NCI-H146 treated with DMSO at 0.1 percent for 48 hours (cell line): ENCODE measurements around the gene BST1.
A peak's percentile ranks its signal among the peaks of the same experiment; 100 is the strongest.
"Not testable (repeated sequence)": the region's sequence is repeated elsewhere in the genome, so short reads cannot be mapped to it uniquely, and the experiment has no call there.

Experiments
- DNase-seq: peaks from one replicate; lab custom pipeline; 2025; ENCODE audit not compliant: unreplicated experiment; lab: John Stamatoyannopoulos, UW

The BST1 gene

GRCh38 chr4:15706646-15707362 lies 3.9 kb downstream of the BST1 start:
- no peak for DNase-seq

GRCh38 chr4:15707363-15707715 lies 4.5 kb downstream of the BST1 start:
- no peak for DNase-seq

- DNase-seq: no peak
These were observed 8.9 kb downstream of the BST1 start for GRCh38 chr4:15711762-15712161.

GRCh38 chr4:15712214-15712613 lies 9.3 kb downstream of the BST1 start:
- no peak for DNase-seq

- DNase-seq: no peak
These were observed 11.3 kb downstream of the BST1 start for GRCh38 chr4:15714141-15714540.

- DNase-seq: no peak
These were observed 12.0 kb downstream of the BST1 start for GRCh38 chr4:15714646-15715435.

DNA sequence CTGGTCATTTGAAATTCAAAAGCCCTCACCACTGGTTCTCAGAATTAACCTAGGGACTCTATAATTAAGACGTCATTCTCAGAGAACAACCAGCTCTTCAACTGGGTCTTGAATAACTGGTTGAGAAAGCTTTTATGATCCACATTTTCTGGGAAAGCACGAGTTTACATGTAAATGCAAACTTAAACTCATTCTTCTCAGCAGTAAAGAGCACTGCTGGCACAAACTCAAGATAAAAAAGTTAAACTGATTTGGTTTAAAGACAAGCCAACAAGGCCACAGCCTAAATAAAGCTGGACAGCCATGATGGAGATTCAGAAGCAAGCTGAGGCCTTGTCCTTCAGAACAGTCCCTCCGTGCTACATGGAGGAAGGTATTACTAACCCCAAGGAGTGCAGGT lies 13.2 kb downstream of the BST1 start:
- no peak for DNase-seq

DNA sequence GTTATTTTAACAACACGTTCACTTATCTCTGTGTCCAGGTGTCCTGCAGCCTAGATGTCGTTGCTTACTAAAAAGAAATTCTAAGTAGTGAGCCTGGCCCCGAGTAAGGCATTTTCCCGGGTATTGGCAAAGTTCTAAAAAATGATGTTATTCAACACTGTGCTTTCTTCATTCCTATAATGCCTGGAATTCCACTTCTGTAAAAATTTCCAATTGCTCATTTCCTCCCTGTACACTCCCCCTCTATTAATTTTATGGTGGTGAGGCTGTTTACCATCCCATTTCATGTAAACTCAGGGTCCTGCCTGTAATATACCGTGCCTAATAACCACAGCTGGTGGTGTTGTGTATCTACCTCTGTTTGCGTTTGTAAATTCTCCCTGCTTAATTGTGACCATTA lies 14.2 kb downstream of the BST1 start:
- no peak for DNase-seq

DNA sequence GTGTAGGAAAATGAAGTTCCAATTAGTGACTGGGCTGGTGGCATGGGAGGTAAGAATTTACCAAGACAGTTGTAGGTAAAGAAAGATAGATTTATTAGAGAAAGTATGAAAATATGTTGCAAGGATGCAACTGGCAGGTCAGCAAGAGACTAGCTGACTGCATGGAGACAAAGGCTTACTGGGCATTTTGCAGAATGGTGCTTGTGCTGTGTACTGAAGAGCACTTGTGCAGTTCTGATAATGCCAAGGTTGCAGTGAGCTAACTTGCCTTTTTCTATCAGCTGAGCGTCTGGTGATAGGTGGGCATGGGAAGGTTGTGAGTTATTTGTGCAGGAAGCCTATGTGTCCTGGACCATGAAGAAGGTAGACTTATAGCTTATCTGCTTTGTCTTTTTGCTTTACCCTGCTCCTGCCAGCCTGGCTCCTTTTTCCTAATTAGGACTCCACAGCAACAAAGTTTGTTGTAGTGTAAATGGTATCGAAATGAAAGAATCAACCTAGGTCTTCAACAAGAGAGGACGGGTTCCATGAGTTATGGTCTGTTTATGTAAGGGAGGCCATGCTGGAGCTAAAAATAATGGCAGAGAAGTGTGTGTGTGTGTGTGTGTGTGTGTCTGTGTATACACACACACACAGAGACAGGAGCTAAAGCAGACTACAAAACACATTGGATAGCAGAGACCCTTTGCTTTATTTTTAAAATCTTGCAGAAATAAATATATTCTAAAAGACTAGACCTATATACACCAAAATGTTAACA lies 15.0 kb downstream of the BST1 start:
- no peak for DNase-seq

- DNase-seq: no peak
These were observed 15.6 kb downstream of the BST1 start for GRCh38 chr4:15718465-15718864.

DNA sequence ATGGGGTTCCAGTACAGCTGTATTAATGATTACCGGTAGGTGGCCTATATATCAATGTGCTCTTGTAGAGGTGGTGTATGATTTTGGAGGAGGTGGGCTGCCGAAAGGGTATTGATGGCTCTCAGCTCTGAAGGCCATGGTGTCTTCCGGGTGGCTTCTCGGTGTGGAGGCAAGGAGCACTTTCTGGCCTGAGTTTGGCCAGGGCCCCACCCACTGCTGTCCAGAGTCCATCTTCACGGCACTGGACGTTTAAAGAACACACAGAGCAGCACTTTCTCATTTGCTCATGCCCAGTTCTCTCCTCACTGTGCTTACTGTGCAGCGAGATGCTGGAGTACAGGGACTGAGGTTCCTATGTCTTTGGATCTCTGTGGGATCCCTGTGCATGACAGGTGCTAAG lies 16.1 kb downstream of the BST1 start:
- DNase-seq: no peak

GRCh38 chr4:15719506-15719905 lies 16.6 kb downstream of the BST1 start:
- DNase-seq: no peak

DNA sequence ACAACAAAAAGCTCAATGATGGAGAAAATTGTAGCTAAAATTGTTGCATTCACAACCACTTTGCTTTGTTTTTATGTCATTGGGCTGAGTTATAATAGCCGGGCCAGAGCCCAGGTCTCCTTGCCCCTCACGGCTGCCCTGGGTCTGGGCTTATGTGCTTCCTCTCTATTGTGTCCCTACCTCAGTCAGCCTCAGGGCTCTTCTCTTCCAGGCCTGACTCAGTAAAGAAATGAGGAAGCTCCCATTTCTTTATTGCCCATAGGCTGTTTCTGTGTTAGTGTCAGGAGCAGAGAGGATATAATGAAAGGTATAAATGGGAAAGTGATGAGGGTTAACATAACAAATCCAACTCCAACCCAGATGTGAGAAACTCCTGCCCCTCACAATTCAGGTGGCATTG lies 18.0 kb downstream of the BST1 start:
- no peak for DNase-seq

GRCh38 chr4:15725608-15726007 lies 22.7 kb downstream of the BST1 start:
- DNase-seq: no peak

- DNase-seq: peak; percentile 8
These were observed 27.2 kb downstream of the BST1 start for GRCh38 chr4:15729910-15730533.

DNA sequence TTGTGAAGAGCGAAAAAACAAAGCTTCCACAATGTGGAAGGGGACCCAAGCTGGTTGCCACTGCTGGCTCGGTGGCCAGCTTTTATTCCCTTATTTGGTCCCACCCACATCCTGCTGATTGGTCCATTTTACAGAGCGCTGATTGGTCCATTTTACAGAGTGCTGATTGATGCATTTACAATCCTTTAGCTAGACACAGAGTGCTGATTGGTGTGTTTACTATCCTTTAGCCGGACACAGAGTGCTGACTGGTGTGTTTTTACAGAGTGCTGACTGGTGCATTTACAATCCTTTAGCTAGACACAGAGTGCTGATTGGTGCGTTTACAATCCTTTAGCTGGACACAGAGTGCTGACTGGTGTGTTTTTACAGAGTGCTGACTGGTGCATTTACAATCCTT lies 30.2 kb downstream of the BST1 start:
- not testable (repeated sequence) for DNase-seq

- no peak for DNase-seq
These were observed 32.7 kb downstream of the BST1 start for GRCh38 chr4:15735536-15735935.

GRCh38 chr4:15736514-15737050 lies 33.7 kb downstream of the BST1 start:
- DNase-seq: no peak

DNA sequence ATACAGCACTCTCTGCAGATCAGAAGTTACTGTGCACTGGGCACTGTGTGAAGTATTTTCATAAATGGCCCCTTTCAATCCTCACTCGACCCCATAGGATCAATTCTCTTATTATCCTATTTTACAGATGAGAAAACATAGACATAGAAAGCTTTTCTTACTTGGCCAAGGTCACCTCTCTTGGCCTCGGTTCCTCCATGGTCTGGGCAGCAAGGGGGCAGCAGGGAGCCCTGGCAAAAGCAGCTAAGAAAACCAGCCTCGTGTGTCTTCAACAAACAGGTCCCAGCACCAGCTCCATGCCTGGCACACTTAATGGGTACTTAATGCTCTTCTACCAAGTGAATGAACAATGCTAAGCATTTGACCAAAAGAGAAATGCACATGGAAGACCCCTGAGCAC lies 34.4 kb downstream of the BST1 start:
- no peak for DNase-seq

- no peak for DNase-seq
These were observed 36.0 kb downstream of the BST1 start for GRCh38 chr4:15738877-15739276.

DNA sequence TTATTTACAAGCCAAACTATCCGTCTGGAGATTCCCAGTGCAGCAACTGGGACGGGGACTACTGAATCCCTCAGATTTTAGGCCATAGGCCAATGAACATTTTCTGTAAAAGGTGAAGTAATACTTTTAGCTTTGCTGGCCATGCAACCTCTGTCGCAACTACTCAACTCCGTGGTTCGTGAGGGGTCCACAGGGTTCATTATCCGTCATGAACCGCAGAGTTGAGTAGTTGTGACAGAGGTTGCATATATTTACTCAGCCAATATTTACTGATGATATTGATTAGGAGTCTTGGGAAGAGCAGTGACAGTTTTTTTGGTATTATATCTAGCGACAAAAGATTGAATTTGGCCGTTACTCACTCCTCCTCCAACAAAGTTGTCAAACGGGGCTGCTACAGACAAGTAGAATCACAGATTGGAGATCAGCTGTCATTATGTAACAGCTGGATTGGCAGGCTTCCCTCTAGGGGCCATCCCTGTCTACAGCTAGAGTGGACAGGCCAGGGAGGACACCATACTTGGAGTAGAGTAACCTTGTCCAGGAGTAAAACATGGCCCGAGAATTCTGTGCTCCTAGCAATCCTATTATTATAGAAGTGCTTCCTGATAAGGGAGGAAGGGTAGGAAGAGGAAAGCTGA lies 38.0 kb downstream of the BST1 start:
- no peak for DNase-seq
